DND-41 (cell line): Measurements from ENCODE around the gene OGDH.

Source experiments
- EZH2 ChIP-seq: IDR thresholded peaks from 3 replicates; pipeline ENCODE4 v1.6.1; 2012; ENCODE audit warnings: borderline replicate concordance, low read depth, mild to moderate bottlenecking, moderate library complexity, low read length, inconsistent platforms; ENCODE audit not compliant: severe bottlenecking
- TF ChIP-seq, protein P1 (sequence below): IDR thresholded peaks from 2 replicates; pipeline ENCODE4 v1.5.1; 2012; ENCODE audit warnings: borderline replicate concordance, low read length, moderate library complexity, mild to moderate bottlenecking; ENCODE audit not compliant: poor library complexity, severe bottlenecking; ENCODE audit errors: extremely low read depth

- TF ChIP-seq EZH2 = no peak
- TF ChIP-seq, protein P1, sequence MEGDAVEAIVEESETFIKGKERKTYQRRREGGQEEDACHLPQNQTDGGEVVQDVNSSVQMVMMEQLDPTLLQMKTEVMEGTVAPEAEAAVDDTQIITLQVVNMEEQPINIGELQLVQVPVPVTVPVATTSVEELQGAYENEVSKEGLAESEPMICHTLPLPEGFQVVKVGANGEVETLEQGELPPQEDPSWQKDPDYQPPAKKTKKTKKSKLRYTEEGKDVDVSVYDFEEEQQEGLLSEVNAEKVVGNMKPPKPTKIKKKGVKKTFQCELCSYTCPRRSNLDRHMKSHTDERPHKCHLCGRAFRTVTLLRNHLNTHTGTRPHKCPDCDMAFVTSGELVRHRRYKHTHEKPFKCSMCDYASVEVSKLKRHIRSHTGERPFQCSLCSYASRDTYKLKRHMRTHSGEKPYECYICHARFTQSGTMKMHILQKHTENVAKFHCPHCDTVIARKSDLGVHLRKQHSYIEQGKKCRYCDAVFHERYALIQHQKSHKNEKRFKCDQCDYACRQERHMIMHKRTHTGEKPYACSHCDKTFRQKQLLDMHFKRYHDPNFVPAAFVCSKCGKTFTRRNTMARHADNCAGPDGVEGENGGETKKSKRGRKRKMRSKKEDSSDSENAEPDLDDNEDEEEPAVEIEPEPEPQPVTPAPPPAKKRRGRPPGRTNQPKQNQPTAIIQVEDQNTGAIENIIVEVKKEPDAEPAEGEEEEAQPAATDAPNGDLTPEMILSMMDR = no peak
Measured at GRCh38 chr7:44700322-44700721, 93.9 kb downstream of the OGDH start.
